GM18499 (cell line): Measurements from ENCODE around the gene SPACA5.
"Not testable (repeated sequence)": the region's sequence is repeated elsewhere in the genome, so short reads cannot be mapped to it uniquely, and the experiment has no call there.

ENCODE experiments used
- ATAC-seq: cut with Tn5 transposase; IDR thresholded peaks from one replicate; pipeline ENCODE4 v1.9.1; 2021; ENCODE audit warnings: moderate number of reproducible peaks; ENCODE audit not compliant: insufficient read depth, unreplicated experiment

The SPACA5 gene

DNA sequence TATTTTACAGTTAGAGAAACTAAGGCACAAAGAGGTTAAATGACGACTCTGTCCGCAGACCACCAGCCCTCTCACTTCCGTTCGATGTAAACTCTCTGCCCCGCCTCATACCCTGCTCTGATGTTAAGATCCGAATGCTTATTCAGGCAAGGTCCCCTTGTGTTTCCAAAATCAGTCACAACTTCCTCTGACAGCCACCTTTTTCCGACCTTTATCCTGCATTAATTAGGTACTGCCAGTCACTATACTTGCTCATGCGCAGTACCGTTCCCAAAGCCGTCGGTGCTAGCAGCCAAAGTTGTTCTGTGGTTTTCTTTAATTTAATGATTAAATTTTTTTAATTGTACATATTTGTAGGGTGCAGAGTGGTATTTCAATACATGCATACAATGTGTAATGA is 13.7 kb downstream of the SPACA5 start:
- ATAC-seq: not testable (repeated sequence)

DNA sequence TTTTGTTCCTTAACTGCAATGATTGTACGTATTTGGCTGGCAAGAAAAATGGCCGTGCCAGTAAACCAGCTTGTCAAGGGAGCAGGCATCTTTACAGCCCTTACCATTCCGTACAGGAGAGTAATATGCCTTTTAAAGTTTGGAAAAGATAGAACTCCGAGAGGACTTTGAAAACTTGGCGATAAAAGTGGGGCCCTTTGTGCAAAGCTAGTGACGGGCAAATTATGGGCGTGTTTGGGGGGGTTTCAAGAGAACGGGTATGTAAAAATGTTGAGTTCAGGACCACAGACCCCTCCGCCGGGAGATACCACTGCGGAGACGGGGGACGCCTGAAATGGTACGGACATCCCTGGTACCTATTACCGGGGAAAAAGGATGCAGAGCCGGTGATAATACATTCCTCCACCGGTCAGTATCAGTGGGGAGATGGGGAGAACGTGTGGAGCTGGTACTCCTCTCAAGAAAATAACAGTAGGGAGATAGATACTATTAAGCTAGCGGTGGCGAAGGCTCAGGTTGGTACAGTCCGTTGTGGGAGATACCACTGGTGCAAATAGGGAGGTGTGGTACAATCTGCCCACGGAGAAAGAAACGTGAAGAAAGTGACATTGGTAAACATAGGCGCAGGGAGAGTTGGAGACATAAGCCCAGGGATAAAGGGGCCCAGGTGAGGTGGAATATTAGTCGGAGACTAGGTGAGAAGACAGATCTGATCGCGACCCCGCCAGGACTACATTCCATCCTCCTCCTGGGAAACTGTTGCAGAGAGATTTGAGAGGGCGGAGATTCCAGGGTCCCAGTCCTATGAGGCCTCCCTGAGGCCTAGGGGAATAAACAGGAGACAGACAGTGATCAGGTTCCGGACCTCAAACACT is 14.5 kb downstream of the SPACA5 start:
- ATAC-seq: no peak

DNA sequence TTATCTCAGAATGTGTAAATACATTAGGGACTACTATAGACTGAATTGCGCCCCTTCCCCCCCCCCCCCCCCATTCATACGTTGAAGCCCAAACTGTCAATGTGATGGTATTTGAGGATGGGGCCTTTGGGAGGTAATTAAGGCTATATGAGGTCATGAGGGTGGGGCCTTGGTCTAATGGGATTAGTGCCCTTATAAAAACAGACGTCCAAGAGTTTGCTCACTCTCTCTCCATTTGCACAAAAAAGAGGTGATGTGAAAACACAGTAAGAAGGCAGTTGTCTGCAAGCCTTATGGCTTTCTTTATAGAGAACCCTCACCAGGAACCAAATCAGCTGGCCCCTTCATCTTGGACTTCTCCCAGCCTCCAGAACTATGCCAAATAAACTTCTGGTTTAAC is 15.3 kb downstream of the SPACA5 start:
- ATAC-seq: no peak

DNA sequence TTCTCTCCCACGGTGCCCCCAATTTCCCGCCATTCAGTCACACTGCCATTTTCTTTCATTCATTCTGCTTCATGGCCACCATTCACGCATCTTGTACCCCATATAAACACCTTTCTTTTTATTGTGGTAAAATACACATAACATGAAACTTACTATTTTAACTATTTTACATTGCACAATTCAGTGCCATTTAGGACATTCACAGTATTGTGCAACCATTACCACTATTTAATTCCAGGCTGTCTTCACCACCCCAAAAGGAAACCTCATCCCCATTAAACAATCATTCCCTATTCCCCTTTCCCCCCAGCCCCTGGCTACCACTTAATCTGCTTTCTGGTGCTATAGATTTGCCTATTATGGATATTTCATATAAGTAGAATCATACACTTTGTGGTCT is 15.9 kb downstream of the SPACA5 start:
- ATAC-seq: no peak

DNA sequence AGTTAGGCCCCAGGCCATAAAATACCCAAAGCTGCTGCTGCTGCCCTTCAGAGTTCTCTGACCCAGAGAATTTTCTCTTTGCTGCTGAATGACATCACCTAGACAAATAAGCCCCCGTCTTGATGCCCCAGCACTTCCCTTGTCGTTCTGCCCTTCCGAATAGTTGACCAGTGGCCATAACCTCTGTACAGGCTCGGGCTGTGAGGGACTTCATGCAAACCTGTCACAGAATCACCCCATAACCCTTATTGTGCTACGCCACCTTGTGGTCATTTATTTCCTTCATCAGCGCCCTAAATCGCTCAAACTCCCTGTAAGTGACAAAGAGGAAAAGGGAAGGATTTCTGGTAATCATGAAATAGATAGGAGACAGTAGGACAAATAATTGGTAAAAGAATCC is 18.8 kb downstream of the SPACA5 start:
- no peak for ATAC-seq

DNA sequence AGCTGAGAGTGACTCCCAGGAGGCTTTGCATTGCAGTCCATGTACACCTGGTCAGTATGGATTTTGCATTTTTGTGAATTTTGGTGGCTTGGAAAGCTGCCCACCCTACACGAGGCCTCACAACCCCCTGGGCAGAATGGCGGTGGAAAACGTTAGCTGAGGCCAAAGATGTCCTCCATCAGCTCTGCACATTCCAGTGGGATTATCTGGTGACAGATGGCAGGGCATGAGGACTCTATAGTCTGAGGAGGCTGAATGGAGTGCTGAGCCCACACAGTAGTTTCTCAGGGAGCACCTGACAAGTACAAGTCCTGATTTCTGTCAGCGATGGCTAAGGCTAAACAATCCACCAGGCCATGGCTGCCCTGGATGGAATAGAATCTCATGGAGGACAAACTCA is 20.8 kb downstream of the SPACA5 start:
- not testable (repeated sequence) for ATAC-seq

DNA sequence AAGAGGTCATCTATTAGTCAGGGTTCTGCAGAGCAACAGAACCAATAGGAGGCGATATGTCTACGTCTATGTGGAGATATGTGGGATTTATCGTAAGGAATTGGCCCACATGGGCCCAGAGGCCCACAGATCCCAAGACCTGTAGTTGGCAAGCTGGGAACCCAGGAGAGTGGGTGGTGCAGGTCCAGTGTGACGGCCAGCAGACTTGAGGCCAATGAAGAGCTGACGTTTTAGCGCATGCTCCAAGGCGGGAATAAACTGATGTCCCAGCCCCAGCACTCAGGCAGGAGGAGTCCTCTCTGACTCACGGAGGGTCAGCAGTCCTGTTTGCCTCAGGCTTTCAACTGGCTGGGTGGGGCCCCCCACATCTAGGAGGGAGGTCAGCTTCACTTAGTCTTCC is 21.3 kb downstream of the SPACA5 start:
- no peak for ATAC-seq

DNA sequence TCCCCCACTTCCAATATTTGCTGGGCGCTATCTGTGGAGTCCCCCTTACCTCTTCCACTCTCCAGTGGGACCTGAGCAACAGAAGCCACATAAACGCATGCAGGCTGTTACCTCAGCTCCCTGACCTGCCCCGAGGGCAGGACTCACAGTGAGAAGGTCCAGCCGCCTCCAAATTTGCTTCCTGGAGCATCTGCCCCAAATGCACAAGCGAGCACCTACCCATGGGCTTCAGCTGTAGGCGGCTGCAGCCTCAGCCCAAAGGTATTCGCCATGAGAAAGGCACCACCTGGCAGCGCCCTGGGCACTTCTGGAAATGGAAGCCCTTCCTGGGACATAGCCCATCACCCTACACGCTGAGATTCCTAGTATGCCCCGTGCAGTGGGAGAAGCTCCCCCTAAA is 23.4 kb downstream of the SPACA5 start:
- ATAC-seq: no peak

DNA sequence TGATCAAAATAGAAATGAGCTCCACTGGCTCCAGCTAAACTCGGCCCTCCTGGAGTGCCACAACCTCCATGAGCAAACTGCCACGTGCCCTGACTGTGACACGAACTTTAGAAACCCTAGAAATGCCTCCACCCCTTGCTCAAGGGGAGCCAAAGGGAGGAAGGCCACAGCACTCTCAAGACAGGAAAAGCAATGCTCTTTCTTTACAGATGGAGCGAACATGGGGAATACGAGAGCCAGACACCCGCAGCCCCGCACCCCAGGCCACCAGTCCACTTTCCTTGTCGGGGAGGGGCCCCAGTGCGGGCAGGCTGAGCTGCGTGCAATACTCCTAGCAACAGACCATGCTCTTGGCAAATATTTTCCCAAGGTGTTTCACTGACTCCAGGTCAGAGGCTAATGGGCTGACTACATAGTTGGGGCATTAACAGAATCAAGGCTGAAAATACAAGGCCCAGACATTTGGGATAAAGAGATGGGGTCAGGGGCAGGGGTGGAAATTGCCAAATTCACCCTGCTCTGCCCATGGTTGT is 23.9 kb downstream of the SPACA5 start:
- not testable (repeated sequence) for ATAC-seq

DNA sequence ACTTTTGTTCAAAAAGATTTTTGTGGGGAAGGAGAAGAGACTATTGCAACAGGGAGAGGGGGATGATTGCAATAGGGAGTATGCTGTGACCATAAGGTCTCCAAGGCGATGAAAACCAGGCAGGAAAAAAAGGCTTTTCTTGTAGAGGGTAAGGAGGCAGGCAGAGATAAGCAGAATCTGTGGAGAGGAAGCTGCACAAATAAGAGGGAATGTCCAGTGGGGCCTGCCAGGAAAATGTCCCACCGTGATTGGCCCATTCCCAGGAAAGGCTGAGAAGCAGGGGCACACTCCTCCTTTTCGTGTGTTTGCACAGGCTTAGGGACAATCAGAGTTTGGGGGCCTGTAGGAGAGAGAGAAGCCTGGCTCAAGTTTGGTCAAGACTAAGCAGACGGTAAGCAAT is 29.1 kb downstream of the SPACA5 start:
- no peak for ATAC-seq

DNA sequence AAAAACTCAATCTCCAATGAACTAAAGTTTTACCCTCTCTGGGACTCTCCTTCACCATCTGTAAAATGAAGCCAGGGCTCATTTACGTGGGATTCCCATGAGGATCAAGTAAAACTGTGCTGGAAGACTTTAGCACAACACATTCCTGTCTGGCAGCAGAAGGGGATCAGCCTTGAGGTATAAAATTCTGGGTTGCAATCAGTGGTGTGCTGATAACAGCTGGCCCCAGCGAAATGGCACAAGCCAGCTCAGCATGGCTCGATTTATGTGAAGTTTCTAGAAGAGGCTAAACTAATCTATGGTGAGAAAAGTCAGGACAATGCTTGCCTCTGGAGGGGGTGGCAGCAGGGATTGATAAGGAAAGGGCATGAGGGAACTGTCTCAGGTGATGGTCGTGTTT is 36.3 kb downstream of the SPACA5 start:
- no peak for ATAC-seq

DNA sequence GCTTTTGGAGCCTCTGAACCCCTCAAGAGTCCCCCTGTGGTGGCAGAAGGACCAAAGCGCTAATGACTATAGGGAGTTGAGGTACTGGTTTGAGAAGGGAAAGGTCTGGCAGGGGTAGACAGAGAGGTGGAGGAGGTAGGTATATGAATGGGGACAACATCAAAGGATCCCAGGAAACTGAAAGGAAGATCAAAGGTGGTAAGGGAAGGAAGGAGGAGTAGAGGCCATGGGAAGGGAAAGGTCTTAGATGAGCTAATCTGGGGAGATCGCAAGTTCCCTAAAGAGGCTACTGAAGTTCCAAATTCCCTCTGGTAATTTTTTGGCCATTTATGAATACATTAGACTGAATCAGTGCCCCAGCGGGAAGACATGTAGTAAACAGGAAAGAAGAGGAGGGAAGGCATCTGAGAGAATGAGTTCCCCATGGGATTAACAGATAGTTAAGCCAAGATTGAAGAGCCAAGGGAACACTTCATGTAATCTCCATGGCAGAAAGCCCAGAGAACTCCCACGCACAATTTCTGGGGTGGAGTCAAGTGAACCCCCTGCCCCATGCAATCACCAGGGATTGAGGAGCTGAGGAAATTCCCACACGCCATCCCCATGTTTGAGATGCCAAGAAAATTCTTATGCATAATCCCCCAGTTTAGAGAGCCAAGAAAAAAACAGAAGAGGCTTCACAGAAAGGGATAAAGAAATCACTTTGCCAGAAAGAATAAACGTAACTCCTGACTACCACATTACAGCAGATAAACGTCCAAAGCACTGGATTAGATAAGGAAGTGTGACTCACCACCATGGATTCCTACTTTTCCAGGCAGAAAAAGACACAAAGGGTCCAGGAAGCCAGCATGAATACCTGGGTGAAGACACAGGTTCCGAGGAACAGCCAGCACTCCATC is 38.9 kb downstream of the SPACA5 start:
- ATAC-seq: no peak

DNA sequence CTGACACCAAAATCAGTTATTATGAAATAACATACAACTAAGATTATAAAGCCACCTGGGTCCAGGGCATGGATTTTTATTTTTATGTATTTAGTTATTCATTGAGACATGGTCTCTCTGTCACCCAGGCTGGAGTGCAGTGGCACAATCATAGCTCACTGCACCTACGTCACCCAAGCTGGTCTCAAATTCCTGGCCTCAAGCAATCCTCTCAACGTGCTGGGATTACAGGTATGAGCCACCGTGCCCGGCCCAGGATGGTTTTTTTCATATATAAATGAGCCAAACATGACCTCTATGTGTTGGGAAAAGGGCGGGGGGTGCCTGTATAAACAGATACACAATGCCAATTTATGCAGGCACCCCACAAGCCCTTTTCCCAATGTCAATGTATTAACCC is 40.1 kb downstream of the SPACA5 start:
- ATAC-seq: no peak

DNA sequence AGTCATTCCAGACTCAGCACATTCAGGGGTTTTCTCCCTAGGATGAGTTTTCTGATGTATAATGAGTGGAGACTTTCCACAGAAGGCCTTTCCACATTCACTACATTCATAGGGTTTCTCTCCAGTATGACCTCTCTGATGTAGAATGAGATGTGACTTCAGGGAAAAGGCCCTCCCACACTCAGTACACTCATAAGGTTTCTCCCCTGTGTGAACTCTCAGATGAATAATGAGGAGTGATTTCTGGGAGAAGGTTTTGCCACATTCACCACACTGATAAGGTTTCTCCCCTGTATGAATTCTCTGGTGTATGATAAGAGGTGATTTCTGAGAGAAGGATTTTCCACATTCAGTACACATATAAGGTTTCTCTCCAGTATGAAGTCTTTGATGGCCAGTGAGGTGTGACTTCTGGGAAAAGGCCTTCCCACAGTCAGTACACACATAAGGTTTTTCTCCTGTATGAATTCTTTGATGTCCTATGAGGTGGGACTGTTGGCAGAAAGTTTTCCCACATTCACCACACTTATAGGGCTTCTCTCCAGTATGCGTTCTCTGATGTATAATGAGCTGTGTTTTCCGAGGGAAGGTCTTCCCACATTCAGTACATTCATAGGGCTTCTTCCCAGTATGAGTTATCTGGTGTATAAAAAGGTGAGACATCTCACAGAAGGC is 52.0 kb downstream of the SPACA5 start:
- no peak for ATAC-seq

DNA sequence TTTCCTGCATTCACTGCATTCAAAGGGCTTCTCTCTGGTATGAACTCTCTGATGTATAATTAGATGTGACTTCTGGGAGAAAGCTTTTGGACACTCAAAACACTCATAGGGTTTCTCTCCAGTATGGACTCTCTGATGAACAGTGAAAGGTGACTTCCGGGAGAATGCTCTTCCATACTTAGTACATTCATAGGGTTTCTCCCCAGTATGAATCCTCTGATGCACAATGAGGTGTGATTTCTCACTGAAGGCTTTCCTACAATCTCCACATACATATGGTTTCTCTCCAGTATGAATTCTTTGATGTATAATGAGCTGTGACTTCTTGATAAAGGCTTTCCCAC is 52.5 kb downstream of the SPACA5 start:
- ATAC-seq: no peak
